MM.1S (cell line): ENCODE measurements around the gene CKMT2.

ENCODE experiments used
- DNase-seq: peaks from one replicate; pipeline ENCODE4 v3.0.0-alpha.2; 2015
- H2AFZ ChIP-seq: fragments of 300-600 bp; sonication (generic); 2 replicates; pipeline ENCODE4 v1.6.0; 2016; ENCODE audit warnings: antibody characterized with exemption, low read length
- H3F3A ChIP-seq: fragments of 300-600 bp; sonication (generic); 2 replicates; pipeline ENCODE4 v1.6.1; 2016; ENCODE audit warnings: mild to moderate bottlenecking, antibody characterized with exemption, low read length, moderate library complexity, mixed read lengths; ENCODE audit not compliant: insufficient read depth
- H3K27ac ChIP-seq: fragments of 300-600 bp; sonication (generic); 2 replicates; pipeline ENCODE4 v1.5.1; 2016; ENCODE audit warnings: mild to moderate bottlenecking, low read length
- H3K27me3 ChIP-seq: fragments of 300-600 bp; sonication (generic); replicated peaks from 2 replicates; pipeline ENCODE4 v1.6.0; 2016; ENCODE audit warnings: low read length; ENCODE audit not compliant: insufficient read depth
- H3K36me3 ChIP-seq: fragments of 300-600 bp; sonication (generic); replicated peaks from 2 replicates; pipeline ENCODE4 v1.6.1; 2016; ENCODE audit warnings: mild to moderate bottlenecking, low read length, mixed read lengths; ENCODE audit not compliant: insufficient read depth
- H3K4me1 ChIP-seq: fragments of 300-600 bp; sonication (generic); 2 replicates; pipeline ENCODE4 v1.6.1; 2016; ENCODE audit warnings: low read length, mixed read lengths
- H3K4me2 ChIP-seq: fragments of 300-600 bp; sonication (generic); 2 replicates; pipeline ENCODE4 v1.6.0; 2016; ENCODE audit warnings: low read depth, low read length
- H3K4me3 ChIP-seq: fragments of 300-600 bp; sonication (generic); 2 replicates; pipeline ENCODE4 v1.5.1; 2016; ENCODE audit warnings: low read length, mixed read lengths
- H3K79me2 ChIP-seq: fragments of 300-600 bp; sonication (generic); 2 replicates; pipeline ENCODE4 v1.6.1; 2016; ENCODE audit warnings: mixed run types, low read length, mixed read lengths
- H3K9ac ChIP-seq: fragments of 300-600 bp; sonication (generic); 2 replicates; pipeline ENCODE4 v1.6.1; 2016; ENCODE audit warnings: low read length, mixed read lengths
- H3K9me2 ChIP-seq: fragments of 300-600 bp; sonication (generic); replicated peaks from 2 replicates; pipeline ENCODE4 v1.6.1; 2016; ENCODE audit warnings: mild to moderate bottlenecking, low read length, mixed read lengths; ENCODE audit not compliant: insufficient read depth
- H3K9me3 ChIP-seq: fragments of 300-600 bp; sonication (generic); replicated peaks from 2 replicates; pipeline ENCODE4 v1.6.1; 2016; ENCODE audit warnings: mild to moderate bottlenecking, low read length, mixed read lengths; ENCODE audit not compliant: insufficient read depth
- H4K20me1 ChIP-seq: fragments of 300-600 bp; sonication (generic); 2 replicates; pipeline ENCODE4 v1.6.1; 2016; ENCODE audit warnings: mild to moderate bottlenecking, low read length, moderate library complexity, mixed read lengths; ENCODE audit not compliant: insufficient read depth
- EZH2 ChIP-seq: fragments of 300-600 bp; sonication (generic); optimal IDR thresholded peaks from 2 replicates; pipeline ENCODE3; 2017; ENCODE audit warnings: low read depth, mild to moderate bottlenecking, antibody characterized with exemption, low read length, mixed read lengths
- EZH2phosphoT487 ChIP-seq: fragments of 300-600 bp; sonication (generic); IDR thresholded peaks from 2 replicates; pipeline ENCODE4 v1.6.1; 2018; ENCODE audit warnings: antibody characterized with exemption, low read length
- TF ChIP-seq, protein P1 (sequence below): fragments of 300-600 bp; sonication (generic); IDR thresholded peaks from 2 replicates; pipeline ENCODE4 v1.5.1; 2016; ENCODE audit warnings: antibody characterized with exemption, low read length, mixed read lengths

CKMT2 gene

GRCh38 chr5:81195335-81195929, 37.7 kb upstream of the CKMT2 start:
- Histone ChIP-seq H4K20me1 (no peaks in the 10 kb centered on the region), H3K27ac (no peak overlapping the region), H3K9ac (no peak overlapping the region), H3K9me3 (no peaks in the 10 kb centered on the region), H3K4me1 (no peaks in the 10 kb centered on the region), H3K27me3 (no peaks in the 10 kb centered on the region), H3K79me2 (no peaks in the 10 kb centered on the region), H3K4me3 (no peak overlapping the region), H3K9me2 (no peaks in the 10 kb centered on the region), H3F3A (no peaks in the 10 kb centered on the region), H3K36me3 (no peaks in the 10 kb centered on the region), H3K4me2 (peak overlapping the region; percentile 47; the same call in 1 of the 2 replicates), H2AFZ (peak overlapping the region; percentile 40)
- no peak for TF ChIP-seq EZH2phosphoT487
- TF ChIP-seq, protein P1, sequence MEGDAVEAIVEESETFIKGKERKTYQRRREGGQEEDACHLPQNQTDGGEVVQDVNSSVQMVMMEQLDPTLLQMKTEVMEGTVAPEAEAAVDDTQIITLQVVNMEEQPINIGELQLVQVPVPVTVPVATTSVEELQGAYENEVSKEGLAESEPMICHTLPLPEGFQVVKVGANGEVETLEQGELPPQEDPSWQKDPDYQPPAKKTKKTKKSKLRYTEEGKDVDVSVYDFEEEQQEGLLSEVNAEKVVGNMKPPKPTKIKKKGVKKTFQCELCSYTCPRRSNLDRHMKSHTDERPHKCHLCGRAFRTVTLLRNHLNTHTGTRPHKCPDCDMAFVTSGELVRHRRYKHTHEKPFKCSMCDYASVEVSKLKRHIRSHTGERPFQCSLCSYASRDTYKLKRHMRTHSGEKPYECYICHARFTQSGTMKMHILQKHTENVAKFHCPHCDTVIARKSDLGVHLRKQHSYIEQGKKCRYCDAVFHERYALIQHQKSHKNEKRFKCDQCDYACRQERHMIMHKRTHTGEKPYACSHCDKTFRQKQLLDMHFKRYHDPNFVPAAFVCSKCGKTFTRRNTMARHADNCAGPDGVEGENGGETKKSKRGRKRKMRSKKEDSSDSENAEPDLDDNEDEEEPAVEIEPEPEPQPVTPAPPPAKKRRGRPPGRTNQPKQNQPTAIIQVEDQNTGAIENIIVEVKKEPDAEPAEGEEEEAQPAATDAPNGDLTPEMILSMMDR: no peak
- no peak for TF ChIP-seq EZH2
- DNase-seq: no peak

DNA sequence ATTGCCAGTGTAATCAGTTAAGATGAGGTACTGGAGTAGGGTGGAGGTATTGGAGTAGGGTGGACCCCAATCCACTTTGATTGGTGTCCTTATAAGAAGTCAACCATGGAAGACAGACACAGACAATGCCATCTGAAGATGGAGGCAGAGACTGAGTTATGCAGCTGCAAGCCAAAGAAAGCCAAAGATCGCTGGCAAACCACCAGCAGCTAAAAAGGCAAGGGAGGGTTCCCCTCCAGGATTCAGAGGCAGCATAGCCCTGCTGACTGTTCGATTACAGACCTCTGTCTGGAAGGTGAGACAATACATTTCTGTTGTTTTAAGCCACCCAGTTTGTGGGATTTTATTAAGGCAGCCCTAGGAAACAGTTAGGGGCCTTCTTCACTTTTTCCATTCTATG, 30.5 kb upstream of the CKMT2 start:
- H3K4me3 ChIP-seq: no peak overlapping the region
- DNase-seq: no peak
- TF ChIP-seq, protein P1: no peak
- TF ChIP-seq EZH2: no peak
- TF ChIP-seq EZH2phosphoT487: no peak
- H3K9me3 ChIP-seq: no peaks in the 10 kb centered on the region
- H3K9ac ChIP-seq: no peak overlapping the region
- H3F3A ChIP-seq: no peaks in the 10 kb centered on the region
- H3K27ac ChIP-seq: no peak overlapping the region
- no peaks in the 10 kb centered on the region for H4K20me1 ChIP-seq
- H2AFZ ChIP-seq: no peak overlapping the region
- no peaks in the 10 kb centered on the region for H3K27me3 ChIP-seq
- no peaks in the 10 kb centered on the region for H3K4me1 ChIP-seq
- H3K79me2 ChIP-seq: no peaks in the 10 kb centered on the region
- H3K4me2 ChIP-seq: no peak overlapping the region
- no peaks in the 10 kb centered on the region for H3K9me2 ChIP-seq
- no peaks in the 10 kb centered on the region for H3K36me3 ChIP-seq

- H4K20me1 ChIP-seq: no peaks in the 10 kb centered on the region
- no peak overlapping the region for H2AFZ ChIP-seq
- no peak overlapping the region for H3K9ac ChIP-seq
- H3K27ac ChIP-seq: no peak overlapping the region
- no peaks in the 10 kb centered on the region for H3K27me3 ChIP-seq
- H3K4me2 ChIP-seq: no peak overlapping the region
- no peaks in the 10 kb centered on the region for H3K79me2 ChIP-seq
- H3K9me3 ChIP-seq: no peaks in the 10 kb centered on the region
- no peaks in the 10 kb centered on the region for H3K4me1 ChIP-seq
- no peak for DNase-seq
- no peak overlapping the region for H3K4me3 ChIP-seq
- no peaks in the 10 kb centered on the region for H3F3A ChIP-seq
- no peaks in the 10 kb centered on the region for H3K9me2 ChIP-seq
- H3K36me3 ChIP-seq: no peaks in the 10 kb centered on the region
- no peak for TF ChIP-seq EZH2phosphoT487
- TF ChIP-seq, protein P1: no peak
- no peak for TF ChIP-seq EZH2
These were observed 29.4 kb upstream of the CKMT2 start for GRCh38 chr5:81203729-81204128.
